HepG2 (cell line): Measurements from ENCODE around the gene RPTOR.

ENCODE experiments used
- ATF1 ChIP-seq: IDR thresholded peaks from 2 replicates; pipeline ENCODE4 v1.6.1; 2016; ENCODE audit warnings: mild to moderate bottlenecking, control low read depth
- EZH2 ChIP-seq: conservative IDR thresholded peaks from 2 replicates; pipeline ENCODE4 v1.6.1; 2012; ENCODE audit warnings: mild to moderate bottlenecking, low read depth, low read length, moderate library complexity
- GPBP1L1 ChIP-seq: sonication (generic); formaldehyde crosslinking; IDR thresholded peaks from 2 replicates; pipeline ENCODE4 v1.5.0; 2020; ENCODE audit warnings: mild to moderate bottlenecking, missing genetic modification reagents
- GRHL1 ChIP-seq: sonication (generic); formaldehyde crosslinking; conservative IDR thresholded peaks from 2 replicates; pipeline ENCODE4 v1.8.0; 2022; ENCODE audit warnings: missing genetic modification reagents
- KDM6A ChIP-seq: IDR thresholded peaks from 2 replicates; pipeline ENCODE4 v1.6.1; 2016; ENCODE audit warnings: low read depth
- NR2F2 ChIP-seq: IDR thresholded peaks from 2 replicates; pipeline ENCODE4 v1.6.1; 2012; ENCODE audit warnings: low read depth, inconsistent platforms, borderline replicate concordance
- POLR2A ChIP-seq, 2 experiments: IDR thresholded peaks; 2 replicates each; pipeline ENCODE4 v1.6.1; 2011; ENCODE audit warnings: low read depth in 2 of 2, low read length in 2 of 2, mild to moderate bottlenecking in 1 of 2, moderate library complexity in 1 of 2; ENCODE audit not compliant: insufficient read depth in 1 of 2
- TBP ChIP-seq: sonication (generic); formaldehyde crosslinking; IDR thresholded peaks from 2 replicates; pipeline ENCODE4 v1.5.0; 2020; ENCODE audit warnings: missing genetic modification reagents
- ZGPAT ChIP-seq: IDR thresholded peaks from 2 replicates; pipeline ENCODE4 v1.6.1; 2016; ENCODE audit warnings: mild to moderate bottlenecking
- ZNF652 ChIP-seq: IDR thresholded peaks from 2 replicates; pipeline ENCODE4 v1.6.1; 2016; ENCODE audit warnings: low read depth, borderline replicate concordance
- ZNF766 ChIP-seq: sonication (generic); formaldehyde crosslinking; IDR thresholded peaks from 2 replicates; pipeline ENCODE4 v1.5.0; 2020; ENCODE audit warnings: missing genetic modification reagents, borderline replicate concordance
- ZNF782 ChIP-seq: sonication (generic); formaldehyde crosslinking; IDR thresholded peaks from 2 replicates; pipeline ENCODE4 v1.4.0; 2020; ENCODE audit warnings: missing genetic modification reagents, mild to moderate bottlenecking, borderline replicate concordance
- TF ChIP-seq, protein P1 (sequence below): sonication (generic); formaldehyde crosslinking; IDR thresholded peaks from 2 replicates; pipeline ENCODE4 v1.5.1; 2020; ENCODE audit warnings: missing genetic modification reagents, mild to moderate bottlenecking, borderline replicate concordance
- TF ChIP-seq, protein P2 (sequence below): sonication (generic); formaldehyde crosslinking; conservative IDR thresholded peaks from 2 replicates; pipeline ENCODE4 v1.4.0; 2020; ENCODE audit warnings: mild to moderate bottlenecking, missing genetic modification reagents, moderate library complexity

DNA sequence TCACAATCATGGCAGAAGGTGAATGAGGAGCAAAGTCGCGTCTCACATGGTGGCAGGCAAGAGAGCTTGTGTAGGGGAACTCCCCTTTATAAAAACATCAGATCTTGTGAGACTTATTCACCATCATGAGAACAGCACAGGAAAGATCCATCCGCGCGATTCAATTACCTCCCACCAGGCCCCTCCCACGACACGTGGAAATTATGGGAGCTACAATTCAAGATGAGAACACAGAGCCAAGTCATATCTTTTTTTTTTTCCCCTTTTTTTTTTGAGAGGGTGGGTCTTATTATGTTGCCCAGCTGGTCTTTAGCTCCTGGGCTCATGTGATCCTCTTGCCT lies 60.0 kb downstream of the RPTOR start:
- TF ChIP-seq ATF1 (CRISPR knock-in tag) (no peak), TBP (CRISPR knock-in tag) (no peak), KDM6A (no peak), ZGPAT (CRISPR knock-in tag) (no peak), ZNF782 (CRISPR knock-in tag) (no peak), POLR2A (IDR thresholded peaks at IDR 0.05; ENCODE audit: insufficient read depth in 1 of 2, low read depth in 2 of 2, low read length in 2 of 2) (no peak), ZNF766 (no peak), NR2F2 (no peak), EZH2 (no peak), GPBP1L1 (CRISPR knock-in tag) (no peak), ZNF652 (no peak), GRHL1 (no peak)
- TF ChIP-seq, protein P1, sequence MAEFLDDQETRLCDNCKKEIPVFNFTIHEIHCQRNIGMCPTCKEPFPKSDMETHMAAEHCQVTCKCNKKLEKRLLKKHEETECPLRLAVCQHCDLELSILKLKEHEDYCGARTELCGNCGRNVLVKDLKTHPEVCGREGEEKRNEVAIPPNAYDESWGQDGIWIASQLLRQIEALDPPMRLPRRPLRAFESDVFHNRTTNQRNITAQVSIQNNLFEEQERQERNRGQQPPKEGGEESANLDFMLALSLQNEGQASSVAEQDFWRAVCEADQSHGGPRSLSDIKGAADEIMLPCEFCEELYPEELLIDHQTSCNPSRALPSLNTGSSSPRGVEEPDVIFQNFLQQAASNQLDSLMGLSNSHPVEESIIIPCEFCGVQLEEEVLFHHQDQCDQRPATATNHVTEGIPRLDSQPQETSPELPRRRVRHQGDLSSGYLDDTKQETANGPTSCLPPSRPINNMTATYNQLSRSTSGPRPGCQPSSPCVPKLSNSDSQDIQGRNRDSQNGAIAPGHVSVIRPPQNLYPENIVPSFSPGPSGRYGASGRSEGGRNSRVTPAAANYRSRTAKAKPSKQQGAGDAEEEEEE, result no peak
- TF ChIP-seq, protein P2, sequence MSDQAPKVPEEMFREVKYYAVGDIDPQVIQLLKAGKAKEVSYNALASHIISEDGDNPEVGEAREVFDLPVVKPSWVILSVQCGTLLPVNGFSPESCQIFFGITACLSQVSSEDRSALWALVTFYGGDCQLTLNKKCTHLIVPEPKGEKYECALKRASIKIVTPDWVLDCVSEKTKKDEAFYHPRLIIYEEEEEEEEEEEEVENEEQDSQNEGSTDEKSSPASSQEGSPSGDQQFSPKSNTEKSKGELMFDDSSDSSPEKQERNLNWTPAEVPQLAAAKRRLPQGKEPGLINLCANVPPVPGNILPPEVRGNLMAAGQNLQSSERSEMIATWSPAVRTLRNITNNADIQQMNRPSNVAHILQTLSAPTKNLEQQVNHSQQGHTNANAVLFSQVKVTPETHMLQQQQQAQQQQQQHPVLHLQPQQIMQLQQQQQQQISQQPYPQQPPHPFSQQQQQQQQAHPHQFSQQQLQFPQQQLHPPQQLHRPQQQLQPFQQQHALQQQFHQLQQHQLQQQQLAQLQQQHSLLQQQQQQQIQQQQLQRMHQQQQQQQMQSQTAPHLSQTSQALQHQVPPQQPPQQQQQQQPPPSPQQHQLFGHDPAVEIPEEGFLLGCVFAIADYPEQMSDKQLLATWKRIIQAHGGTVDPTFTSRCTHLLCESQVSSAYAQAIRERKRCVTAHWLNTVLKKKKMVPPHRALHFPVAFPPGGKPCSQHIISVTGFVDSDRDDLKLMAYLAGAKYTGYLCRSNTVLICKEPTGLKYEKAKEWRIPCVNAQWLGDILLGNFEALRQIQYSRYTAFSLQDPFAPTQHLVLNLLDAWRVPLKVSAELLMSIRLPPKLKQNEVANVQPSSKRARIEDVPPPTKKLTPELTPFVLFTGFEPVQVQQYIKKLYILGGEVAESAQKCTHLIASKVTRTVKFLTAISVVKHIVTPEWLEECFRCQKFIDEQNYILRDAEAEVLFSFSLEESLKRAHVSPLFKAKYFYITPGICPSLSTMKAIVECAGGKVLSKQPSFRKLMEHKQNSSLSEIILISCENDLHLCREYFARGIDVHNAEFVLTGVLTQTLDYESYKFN (CRISPR knock-in tag), result no peak
